Ovary (tissue), 10 donors: ENCODE results near the gene DEFB113. TPM values are rescaled to one million over a fixed set of nuclear protein-coding genes. Genes with fewer than 3 reads are reported as not detected.

Experiments used
- DNase-seq, 5 donors: peaks; one replicate each; pipeline ENCODE4 v3.0.0-alpha.2; 2019 to 2020
- H3K27ac ChIP-seq, 2 donors: fragments of 200-600 bp; one replicate each; pipeline versions ENCODE4 v1.5.1 to v1.8.0; 2019 to 2022
- H3K27me3 ChIP-seq: fragments of 200-600 bp; one replicate; pipeline ENCODE4 v1.8.0; 2022
- H3K36me3 ChIP-seq: fragments of 200-600 bp; sonication (generic); one replicate; pipeline ENCODE4 v1.5.1; 2019
- H3K4me1 ChIP-seq: one replicate; pipeline ENCODE4 v1.8.1; 2013; ENCODE audit warnings: mild to moderate bottlenecking, moderate library complexity; ENCODE audit not compliant: insufficient read depth
- H3K4me3 ChIP-seq: fragments of 200-600 bp; sonication (generic); one replicate; pipeline ENCODE4 v1.5.1; 2017
- H3K9me3 ChIP-seq, 2 donors: fragments of 200-600 bp in 1 of 2; sonication (generic) in 1 of 2; one replicate each; pipeline versions ENCODE4 v1.5.1 to v1.8.1; 2013 to 2019; ENCODE audit warnings: mild to moderate bottlenecking in 1 of 2, moderate library complexity in 1 of 2
- CTCF ChIP-seq, 3 donors: fragments of 450-650 bp in 2 of 3; fragments of 200-600 bp in 1 of 3; IDR thresholded peaks; one replicate each; pipeline versions ENCODE4 v1.5.1 to v1.8.0; 2016 to 2022; ENCODE audit warnings: antibody characterized with exemption in 3 of 3, mild to moderate bottlenecking in 1 of 3
- EP300 ChIP-seq: sonication (generic); formaldehyde crosslinking; IDR thresholded peaks from one replicate; pipeline ENCODE4 v1.6.1; 2017; ENCODE audit warnings: antibody characterized with exemption
- POLR2A ChIP-seq: fragments of 450-650 bp; IDR thresholded peaks from one replicate; pipeline ENCODE4 v1.6.1; 2017; ENCODE audit warnings: antibody characterized with exemption, mild to moderate bottlenecking, moderate library complexity
- WGBS, 3 donors: extraction: QIAGEN DNeasy Blood & Tissue Kit in 1 of 3; methylation state at CpG; one replicate each; pipeline versions ENCODE4 v1.1.5 to v1.1.7; 2013 to 2017; 5-methylcytosine and 5-hydroxymethylcytosine counted together
- intact Hi-C, 4 donors: fragments of 100-400 bp; cut with DNase I; formaldehyde crosslinking; loops; one replicate each; pipeline versions ENCODE4 v1.11.0 to v1.15.1; 2022 to 2023
- long read RNA-seq, 3 donors: library from polyadenylated mRNA in 2 of 3; unstranded in 2 of 3; transcript quantifications; one replicate each; pipeline ENCODE4 v2.0.0 and lab custom pipeline, GENCODE V29; 2021 to 2026
- polyA plus RNA-seq, 2 donors: library from polyadenylated mRNA; stranded (reverse); fragments of 200-250 nt in 1 of 2; fragments of 350-450 nt in 1 of 2; fragmentation: Illumina TruSeq in 1 of 2; extraction: RNeasy Lipid Tissue Mini Kit (QIAGEN cat#74804) in 1 of 2; gene quantifications; one replicate each; pipeline ENCODE4 v1.2.3, GENCODE V29; 2013 to 2014
- total RNA-seq, 7 donors: library from RNA; depleted of rRNA in 2 of 7; stranded (reverse); fragments of >200 nt in 2 of 7; fragmentation: NEBNext Ultra II Directional in 3 of 7; extraction: Animal tissue kit (Norgen Biotek cat#: 25700) in 3 of 7; gene quantifications; one replicate each; pipeline versions ENCODE4 v1.1.0 to v1.2.4, GENCODE V29; 2016 to 2023
- donor health status: DM: no; HTN: no; CAD: no; lungs with moderate emphysema.
- donor health status: DM: no; HTN: no; CAD: no.
- donor health status: Bipolar disorder and iron deficiency.
- donor health status: DM: yes; HTN: yes; CAD: no.
- donor health status: DM: no; HTN: no; CAD: no.
- donor health status: DM: yes; HTN: yes; CAD: no.

Gene DEFB113
- not detected for total RNA-seq
- polyA plus RNA-seq = not detected
- long read RNA-seq, donor 1 = 0 reads
- long read RNA-seq, donor 2 = 0 reads
- long read RNA-seq, donor 3 = 0 reads

GRCh38 chr6:49969605-49970004 lies at the start of gene DEFB113:
Gene DEFB113, minus strand, starts transcription at chr6:49969625. Its CDS starts 0 bp downstream, at chr6:49969625.
- WGBS, 3 donors = 55 to 68% (median 57%) methylated on average over 2 of the region's 2 CpGs
- Histone ChIP-seq H3K9me3 (no peaks in the 10 kb centered on the region), H3K4me1 (no peaks in the 10 kb centered on the region), H3K27ac (no peak within 1 kb of the TSS), H3K36me3 (no peaks in the 10 kb centered on the region), H3K4me3 (no peak within 1 kb of the TSS), H3K27me3 (no peaks in the 10 kb centered on the region)
- DNase-seq = no peak
- TF ChIP-seq CTCF (IDR thresholded peaks at IDR 0.05) = no peak
- no peak for TF ChIP-seq POLR2A
- TF ChIP-seq EP300 = no peak
- intact Hi-C loops = no loop called here

- TF ChIP-seq EP300 (no peak), CTCF (IDR thresholded peaks at IDR 0.05) (no peak), POLR2A (no peak)
- WGBS, 3 donors = 63 to 78% (median 71%) methylated on average over 3 of the region's 3 CpGs
- Histone ChIP-seq H3K36me3 (no peaks in the 10 kb centered on the region), H3K4me3 (no peak overlapping the region), H3K27me3 (no peaks in the 10 kb centered on the region), H3K4me1 (no peaks in the 10 kb centered on the region), H3K27ac (no peak overlapping the region), H3K9me3 (no peaks in the 10 kb centered on the region)
- intact Hi-C loops = no loop called here
- no peak for DNase-seq
These were observed 38.4 kb upstream of the DEFB113 start for GRCh38 chr6:50007819-50008218.

- WGBS, 3 donors = 19 to 34% (median 20%) methylated on average over 3 of the region's 3 CpGs
- Histone ChIP-seq H3K27me3 (peaks cover 3% of the 10 kb centered on the region), H3K27ac (no peak overlapping the region), H3K9me3 (no peaks in the 10 kb centered on the region), H3K36me3 (no peaks in the 10 kb centered on the region), H3K4me1 (no peaks in the 10 kb centered on the region), H3K4me3 (no peak overlapping the region)
- no peak for DNase-seq
- intact Hi-C loops = no loop called here
- no peak for TF ChIP-seq POLR2A
- TF ChIP-seq CTCF (IDR thresholded peaks at IDR 0.05) = no peak
- no peak for TF ChIP-seq EP300
These were observed 33.7 kb upstream of the DEFB113 start for GRCh38 chr6:50003139-50003538.

- H3K36me3 ChIP-seq = no peaks in the 10 kb centered on the region
- no peak for DNase-seq
- H3K4me3 ChIP-seq = no peak overlapping the region
- no peak overlapping the region for H3K27ac ChIP-seq
- peaks cover 3% of the 10 kb centered on the region for H3K27me3 ChIP-seq
- H3K4me1 ChIP-seq = no peaks in the 10 kb centered on the region
- intact Hi-C loops = no loop called here
- no peaks in the 10 kb centered on the region for H3K9me3 ChIP-seq
- no peak for TF ChIP-seq EP300
- no peak for TF ChIP-seq POLR2A
- TF ChIP-seq CTCF (IDR thresholded peaks at IDR 0.05) = no peak
These were observed 25.9 kb upstream of the DEFB113 start for GRCh38 chr6:49995278-49995677.

GRCh38 chr6:49988900-49989299 lies 19.5 kb upstream of the DEFB113 start:
- Histone ChIP-seq H3K36me3 (no peaks in the 10 kb centered on the region), H3K27ac (no peak overlapping the region), H3K9me3 (no peaks in the 10 kb centered on the region), H3K4me1 (no peaks in the 10 kb centered on the region), H3K4me3 (no peak overlapping the region), H3K27me3 (no peaks in the 10 kb centered on the region)
- DNase-seq = no peak
- intact Hi-C loops = no loop called here
- TF ChIP-seq CTCF (IDR thresholded peaks at IDR 0.05) (no peak), POLR2A (no peak), EP300 (no peak)
- 64 to 79% (median 71%) methylated on average over 2 of the region's 2 CpGs for WGBS, 3 donors
